OCI-LY1 (cell line): ENCODE measurements around the gene SRI.

Source experiments
- H2AFZ ChIP-seq: fragments of 200-600 bp; sonication (generic), shearing (Covaris generic); 2 replicates; pipeline ENCODE4 v1.6.0; 2014; ENCODE audit warnings: antibody characterized with exemption, mild to moderate bottlenecking, low read length
- H3F3A ChIP-seq: fragments of 200-600 bp; sonication (generic), shearing (Covaris generic); 2 replicates; pipeline ENCODE4 v1.6.0; 2014; ENCODE audit warnings: mild to moderate bottlenecking, antibody characterized with exemption, low read length, moderate library complexity; ENCODE audit not compliant: insufficient read depth
- H3K27ac ChIP-seq: fragments of 200-600 bp; sonication (generic); 2 replicates; pipeline ENCODE4 v1.5.1; 2014; ENCODE audit warnings: low read length, mixed run types, mild to moderate bottlenecking, low read depth; ENCODE audit not compliant: poor library complexity, severe bottlenecking
- H3K27me3 ChIP-seq: fragments of 200-600 bp; sonication (generic); 2 replicates; pipeline ENCODE4 v1.6.0; 2014; ENCODE audit warnings: antibody characterized with exemption, mild to moderate bottlenecking, low read length, moderate library complexity; ENCODE audit not compliant: insufficient read depth
- H3K36me3 ChIP-seq: fragments of 200-600 bp; sonication (generic); 2 replicates; pipeline ENCODE4 v1.6.1; 2014; ENCODE audit warnings: mild to moderate bottlenecking, antibody characterized with exemption, low read length, moderate library complexity, mixed read lengths; ENCODE audit not compliant: insufficient read depth
- H3K4me1 ChIP-seq: fragments of 200-600 bp; sonication (generic); 2 replicates; pipeline ENCODE4 v1.5.1; 2014; ENCODE audit warnings: mild to moderate bottlenecking, low read length, moderate library complexity; ENCODE audit not compliant: insufficient read depth, severe bottlenecking
- H3K4me2 ChIP-seq: fragments of 200-600 bp; sonication (generic), shearing (Covaris generic); 2 replicates; pipeline ENCODE4 v1.6.1; 2014; ENCODE audit warnings: low read length
- H3K4me3 ChIP-seq: fragments of 200-600 bp; sonication (generic); 2 replicates; pipeline ENCODE4 v1.5.1; 2014; ENCODE audit warnings: low read length, low read depth, mild to moderate bottlenecking, mixed read lengths; ENCODE audit not compliant: poor library complexity, severe bottlenecking
- H3K79me2 ChIP-seq: fragments of 200-600 bp; shearing (Covaris generic); 2 replicates; pipeline ENCODE4 v1.6.1; 2016; ENCODE audit warnings: mixed run types, low read length, mixed read lengths; ENCODE audit not compliant: insufficient read depth
- H3K9ac ChIP-seq: fragments of 200-600 bp; sonication (generic), shearing (Covaris generic); 2 replicates; pipeline ENCODE4 v1.6.1; 2014; ENCODE audit warnings: mild to moderate bottlenecking, low read length, mixed read lengths
- H3K9me2 ChIP-seq: fragments of 200-600 bp; sonication (generic), shearing (Covaris generic); 2 replicates; pipeline ENCODE4 v1.6.1; 2014; ENCODE audit warnings: low read depth, mild to moderate bottlenecking, low read length, mixed read lengths
- H3K9me3 ChIP-seq: fragments of 200-600 bp; shearing (Covaris generic); 2 replicates; pipeline ENCODE4 v1.6.1; 2014; ENCODE audit warnings: low read length, mixed read lengths
- H4K20me1 ChIP-seq: fragments of 200-600 bp; sonication (generic), shearing (Covaris generic); 2 replicates; pipeline ENCODE4 v1.6.0; 2016; ENCODE audit warnings: mild to moderate bottlenecking, low read length; ENCODE audit not compliant: insufficient read depth
- CTCF ChIP-seq: fragments of 200-600 bp; sonication (generic), shearing (Covaris generic); IDR thresholded peaks from 2 replicates; pipeline ENCODE4 v1.5.1; 2017; ENCODE audit warnings: mild to moderate bottlenecking, antibody characterized with exemption, low read length, moderate library complexity, mixed read lengths
- EZH2 ChIP-seq: fragments of 200-600 bp; sonication (generic), shearing (Covaris generic); IDR thresholded peaks from 2 replicates; pipeline ENCODE4 v1.8.0; 2017; ENCODE audit warnings: borderline replicate concordance, mixed run types, mild to moderate bottlenecking, antibody characterized with exemption, low read length, moderate library complexity, mixed read lengths

The SRI gene

DNA sequence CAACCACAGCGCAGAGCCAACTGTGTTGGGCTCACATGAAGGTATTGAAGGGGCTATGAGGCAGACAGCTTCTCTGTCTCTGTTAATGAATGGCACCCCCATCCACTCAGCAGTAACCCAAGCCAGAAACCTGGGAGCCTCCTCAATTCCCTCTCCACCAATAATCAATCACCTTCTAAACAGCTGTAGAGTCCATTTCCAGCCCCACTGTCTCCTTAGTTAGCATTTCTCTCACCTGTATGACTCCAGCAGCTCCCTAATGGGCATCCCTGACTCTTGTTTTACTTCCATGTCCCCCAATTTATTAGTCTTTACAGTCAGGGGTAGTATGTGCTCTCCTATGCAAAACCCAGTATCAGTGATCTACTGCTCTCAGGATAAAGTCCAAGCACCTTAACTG lies 6.9 kb downstream of the SRI start:
- Histone ChIP-seq H3K4me2 (no peak overlapping the region), H3K9me2 (no peaks in the 10 kb centered on the region), H3K79me2 (0 out of 2 replicates have a peak, but pooled peaks cover 5% of the 10 kb centered on the region), H3K9me3 (no peaks in the 10 kb centered on the region), H4K20me1 (no peaks in the 10 kb centered on the region), H3K27ac (no peak overlapping the region), H3K9ac (no peak overlapping the region), H2AFZ (no peak overlapping the region), H3K4me3 (no peak overlapping the region), H3K27me3 (no peaks in the 10 kb centered on the region), H3K4me1 (peaks cover 7% of the 10 kb centered on the region), H3F3A (no peaks in the 10 kb centered on the region), H3K36me3 (peaks cover 88% of the 10 kb centered on the region)
- TF ChIP-seq CTCF (no peak), EZH2 (no peak)

DNA sequence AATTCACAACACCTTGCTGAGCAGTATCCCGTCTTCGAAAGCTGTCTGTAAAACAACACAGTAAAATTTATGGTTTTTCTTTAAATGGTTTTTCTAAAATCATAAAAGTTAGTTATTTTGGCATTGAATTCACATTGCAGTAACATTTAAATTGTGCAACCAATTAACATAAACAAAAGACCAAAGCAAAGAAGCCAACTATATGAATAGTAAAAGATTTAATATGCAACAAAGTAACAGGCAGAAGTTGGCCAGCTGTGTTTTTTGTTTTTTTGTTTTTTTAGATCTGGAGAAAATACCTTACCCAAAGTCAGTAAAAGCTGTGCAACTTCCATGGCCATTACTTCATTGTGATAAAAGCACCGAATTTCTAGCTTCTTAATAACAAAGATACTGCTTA lies 11.3 kb downstream of the SRI start:
- H3K79me2 ChIP-seq, result no peaks in the 10 kb centered on the region
- H3K9me2 ChIP-seq, result no peaks in the 10 kb centered on the region
- no peaks in the 10 kb centered on the region for H3K4me1 ChIP-seq
- no peaks in the 10 kb centered on the region for H3K9me3 ChIP-seq
- H2AFZ ChIP-seq, result no peak overlapping the region
- H3K27ac ChIP-seq, result no peak overlapping the region
- no peaks in the 10 kb centered on the region for H4K20me1 ChIP-seq
- H3K4me2 ChIP-seq, result no peak overlapping the region
- H3K4me3 ChIP-seq, result no peak overlapping the region
- peaks cover 92% of the 10 kb centered on the region for H3K36me3 ChIP-seq
- no peak overlapping the region for H3K9ac ChIP-seq
- H3F3A ChIP-seq, result no peaks in the 10 kb centered on the region
- TF ChIP-seq CTCF (no peak), EZH2 (no peak)
- no peaks in the 10 kb centered on the region for H3K27me3 ChIP-seq

DNA sequence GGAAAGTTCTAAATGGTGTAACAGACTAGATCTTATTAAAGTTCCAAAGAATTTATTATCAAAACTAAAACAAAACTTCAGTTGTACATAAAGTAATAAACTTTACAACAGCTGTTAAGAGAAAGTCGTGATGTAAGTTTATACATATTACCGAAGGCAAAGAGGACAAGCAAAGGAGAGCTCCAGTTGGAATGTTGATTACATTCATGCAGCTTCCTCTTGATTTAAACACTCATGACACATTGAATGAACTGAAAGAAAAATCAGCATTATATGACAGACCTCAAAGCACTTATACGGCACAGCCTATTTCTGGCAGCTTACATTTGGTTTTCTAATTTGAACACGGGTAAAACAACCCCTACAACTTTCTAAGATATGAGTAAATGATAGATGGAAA lies 13.6 kb downstream of the SRI start:
- Histone ChIP-seq H3K27ac (no peak overlapping the region), H3K9ac (no peak overlapping the region), H3K36me3 (peaks cover 81% of the 10 kb centered on the region), H3K4me3 (no peak overlapping the region), H3K9me2 (no peaks in the 10 kb centered on the region), H2AFZ (no peak overlapping the region), H3K4me1 (no peaks in the 10 kb centered on the region), H4K20me1 (no peaks in the 10 kb centered on the region), H3F3A (no peaks in the 10 kb centered on the region), H3K4me2 (no peak overlapping the region), H3K79me2 (no peaks in the 10 kb centered on the region), H3K27me3 (no peaks in the 10 kb centered on the region), H3K9me3 (no peaks in the 10 kb centered on the region)
- TF ChIP-seq EZH2, result no peak
- TF ChIP-seq CTCF, result no peak
